Upper lobe of left lung (tissue), 4 donors: ENCODE measurements around the gene YARS2.

ENCODE experiments used
- EP300 ChIP-seq, 4 donors: sonication (generic); formaldehyde crosslinking; IDR thresholded peaks; one replicate each; pipeline ENCODE4 v1.5.1; 2017; ENCODE audit warnings: antibody characterized with exemption in 4 of 4, control low read depth in 2 of 4
- TF ChIP-seq, protein P1 (sequence below), 6 experiments: fragments of 450-650 bp in 4 of 6; fragments of 200-600 bp in 2 of 6; sonication (generic) in 2 of 6; IDR thresholded peaks; one replicate each; pipeline ENCODE4 v1.5.1; 2016 to 2019; ENCODE audit warnings: antibody characterized with exemption in 6 of 6

DNA sequence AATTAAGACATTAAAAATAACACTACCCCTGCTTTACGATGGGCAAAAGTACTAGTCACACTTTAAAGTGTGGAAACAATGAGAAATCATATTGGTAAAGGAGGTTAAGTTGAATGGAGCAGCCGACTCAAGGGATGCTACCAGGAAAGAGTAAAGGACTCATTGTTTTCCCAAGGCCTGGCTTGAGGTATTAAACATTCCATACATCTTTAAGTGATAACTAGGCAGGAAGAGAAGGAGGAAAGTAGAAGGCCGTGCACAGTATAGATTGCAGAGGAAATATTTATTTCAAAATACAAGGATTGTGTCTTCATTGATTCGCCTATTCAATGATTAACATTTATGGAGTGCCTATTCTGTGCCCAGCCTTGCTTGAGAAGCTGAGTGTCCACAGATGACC lies 20.6 kb upstream of the YARS2 start:
- TF ChIP-seq, protein P1, sequence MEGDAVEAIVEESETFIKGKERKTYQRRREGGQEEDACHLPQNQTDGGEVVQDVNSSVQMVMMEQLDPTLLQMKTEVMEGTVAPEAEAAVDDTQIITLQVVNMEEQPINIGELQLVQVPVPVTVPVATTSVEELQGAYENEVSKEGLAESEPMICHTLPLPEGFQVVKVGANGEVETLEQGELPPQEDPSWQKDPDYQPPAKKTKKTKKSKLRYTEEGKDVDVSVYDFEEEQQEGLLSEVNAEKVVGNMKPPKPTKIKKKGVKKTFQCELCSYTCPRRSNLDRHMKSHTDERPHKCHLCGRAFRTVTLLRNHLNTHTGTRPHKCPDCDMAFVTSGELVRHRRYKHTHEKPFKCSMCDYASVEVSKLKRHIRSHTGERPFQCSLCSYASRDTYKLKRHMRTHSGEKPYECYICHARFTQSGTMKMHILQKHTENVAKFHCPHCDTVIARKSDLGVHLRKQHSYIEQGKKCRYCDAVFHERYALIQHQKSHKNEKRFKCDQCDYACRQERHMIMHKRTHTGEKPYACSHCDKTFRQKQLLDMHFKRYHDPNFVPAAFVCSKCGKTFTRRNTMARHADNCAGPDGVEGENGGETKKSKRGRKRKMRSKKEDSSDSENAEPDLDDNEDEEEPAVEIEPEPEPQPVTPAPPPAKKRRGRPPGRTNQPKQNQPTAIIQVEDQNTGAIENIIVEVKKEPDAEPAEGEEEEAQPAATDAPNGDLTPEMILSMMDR (IDR thresholded peaks at IDR 0.05), result no peak
- no peak for TF ChIP-seq EP300 (IDR thresholded peaks at IDR 0.05)
